HEK293 (cell line): ENCODE data around the gene TM9SF1.

Source experiments
- CTCF ChIA-PET: fragments of 350-600 bp; formaldehyde crosslinking; extraction: SDS; loops from one replicate; lab custom pipeline; 2021; ENCODE audit warnings: antibody characterized with exemption; lab: Yijun Ruan, JAX
- POLR2A ChIA-PET: fragments of 300-600 bp; formaldehyde crosslinking; extraction: SDS; loops from one replicate; lab custom pipeline; 2020; ENCODE audit warnings: antibody characterized with exemption, inconsistent platforms; lab: Yijun Ruan, JAX
- H3K27ac ChIP-seq: fragments of 200-500 bp; sonication (Bioruptor generic); 2 replicates; pipeline ENCODE4 v1.5.1; 2014; ENCODE audit warnings: low read depth, low read length, control low read depth, inconsistent platforms; ENCODE audit errors: extremely low read depth
- H3K36me3 ChIP-seq, 2 experiments: fragments of 200-500 bp in 1 of 2; sonication (Bioruptor generic) in 1 of 2; 1 replicate in 1 of 2; 2 replicates in 1 of 2; pipeline ENCODE4 v1.5.1; 2014 to 2017; ENCODE audit warnings: inconsistent platforms in 2 of 2, low read length in 2 of 2; ENCODE audit not compliant: control insufficient read depth in 2 of 2, insufficient read depth in 1 of 2
- H3K4me1 ChIP-seq: fragments of 200-500 bp; sonication (Bioruptor generic); 2 replicates; pipeline ENCODE4 v1.5.1; 2014; ENCODE audit warnings: mild to moderate bottlenecking, low read length, inconsistent platforms; ENCODE audit not compliant: control insufficient read depth, insufficient read depth
- H3K4me3 ChIP-seq: 2 replicates; pipeline ENCODE4 v1.5.1; 2011; ENCODE audit warnings: low read depth, mild to moderate bottlenecking, control low read depth, low read length, moderate library complexity
- H3K9me3 ChIP-seq: fragments of 200-500 bp; sonication (Bioruptor generic); 2 replicates; pipeline ENCODE4 v1.5.1; 2014; ENCODE audit warnings: low read depth, low read length, inconsistent platforms; ENCODE audit not compliant: control insufficient read depth, insufficient read depth
- ATF2 ChIP-seq: fragments of 450-650 bp; formaldehyde crosslinking; IDR thresholded peaks from 2 replicates; pipeline ENCODE4 v1.5.1; 2016; ENCODE audit warnings: missing biosample characterization, missing genetic modification characterization, low read depth
- HOXC10 ChIP-seq: sonication (generic); formaldehyde crosslinking; IDR thresholded peaks from 2 replicates; pipeline ENCODE4 v1.8.1; 2023; ENCODE audit warnings: mild to moderate bottlenecking, missing genetic modification reagents
- MYNN ChIP-seq: fragments of 450-650 bp; formaldehyde crosslinking; IDR thresholded peaks from 2 replicates; pipeline ENCODE4 v1.5.1; 2016; ENCODE audit warnings: missing biosample characterization, missing genetic modification characterization, borderline replicate concordance
- SALL2 ChIP-seq: fragments of 450-650 bp; formaldehyde crosslinking; IDR thresholded peaks from 2 replicates; pipeline ENCODE4 v1.5.0; 2017; ENCODE audit warnings: missing biosample characterization, mild to moderate bottlenecking, missing genetic modification characterization, borderline replicate concordance
- TCF7L2 ChIP-seq: IDR thresholded peaks from 2 replicates; pipeline ENCODE4 v1.6.1; 2011; ENCODE audit warnings: low read depth, mild to moderate bottlenecking, inconsistent platforms, low read length, moderate library complexity, borderline replicate concordance
- WT1 ChIP-seq: fragments of 450-650 bp; formaldehyde crosslinking; IDR thresholded peaks from 2 replicates; pipeline ENCODE4 v1.5.1; 2016; ENCODE audit warnings: missing biosample characterization, missing genetic modification characterization
- ZBTB21 ChIP-seq: fragments of 450-650 bp; formaldehyde crosslinking; IDR thresholded peaks from 2 replicates; pipeline ENCODE4 v1.5.1; 2017; ENCODE audit warnings: missing biosample characterization, missing genetic modification characterization
- ZBTB48 ChIP-seq: fragments of 450-650 bp; formaldehyde crosslinking; IDR thresholded peaks from 2 replicates; pipeline ENCODE4 v1.5.1; 2016; ENCODE audit warnings: missing biosample characterization, missing genetic modification characterization
- ZFHX2 ChIP-seq: fragments of 450-650 bp; formaldehyde crosslinking; conservative IDR thresholded peaks from 2 replicates; pipeline ENCODE4 v1.5.1; 2016; ENCODE audit warnings: missing biosample characterization, missing genetic modification characterization
- ZNF121 ChIP-seq: fragments of 450-650 bp; formaldehyde crosslinking; IDR thresholded peaks from 2 replicates; pipeline ENCODE4 v1.5.1; 2016; ENCODE audit warnings: missing biosample characterization, missing genetic modification characterization
- ZNF214 ChIP-seq: fragments of 450-650 bp; formaldehyde crosslinking; IDR thresholded peaks from 2 replicates; pipeline ENCODE4 v1.5.1; 2017; ENCODE audit warnings: missing biosample characterization, mild to moderate bottlenecking, missing genetic modification characterization, borderline replicate concordance
- ZNF239 ChIP-seq: fragments of 450-650 bp; formaldehyde crosslinking; IDR thresholded peaks from 2 replicates; pipeline ENCODE4 v1.5.1; 2016; ENCODE audit warnings: missing biosample characterization, missing genetic modification characterization
- ZNF292 ChIP-seq: fragments of 450-650 bp; formaldehyde crosslinking; IDR thresholded peaks from 2 replicates; pipeline ENCODE4 v1.5.1; 2016; ENCODE audit warnings: low read depth, missing biosample characterization, missing genetic modification characterization, borderline replicate concordance
- ZNF335 ChIP-seq: fragments of 450-650 bp; formaldehyde crosslinking; conservative IDR thresholded peaks from 2 replicates; pipeline ENCODE4 v1.5.1; 2016; ENCODE audit warnings: missing biosample characterization, missing genetic modification characterization
- ZNF366 ChIP-seq: fragments of 450-650 bp; formaldehyde crosslinking; conservative IDR thresholded peaks from 2 replicates; pipeline ENCODE4 v1.5.1; 2016; ENCODE audit warnings: missing biosample characterization, missing genetic modification characterization
- ZNF501 ChIP-seq: fragments of 450-650 bp; formaldehyde crosslinking; IDR thresholded peaks from 2 replicates; pipeline ENCODE4 v1.5.1; 2016; ENCODE audit warnings: missing biosample characterization, missing genetic modification characterization
- ZNF560 ChIP-seq: fragments of 450-650 bp; formaldehyde crosslinking; IDR thresholded peaks from 2 replicates; pipeline ENCODE4 v1.5.1; 2017; ENCODE audit warnings: missing biosample characterization, missing genetic modification characterization, borderline replicate concordance
- ZNF561 ChIP-seq: fragments of 450-650 bp; IDR thresholded peaks from 2 replicates; pipeline ENCODE4 v1.5.1; 2018; ENCODE audit warnings: missing biosample characterization, missing genetic modification characterization, borderline replicate concordance
- ZNF600 ChIP-seq: fragments of 450-650 bp; formaldehyde crosslinking; IDR thresholded peaks from 2 replicates; pipeline ENCODE4 v1.5.1; 2016; ENCODE audit warnings: missing biosample characterization, missing genetic modification characterization
- ZNF610 ChIP-seq: fragments of 450-650 bp; formaldehyde crosslinking; IDR thresholded peaks from 2 replicates; pipeline ENCODE4 v1.5.1; 2016; ENCODE audit warnings: missing biosample characterization, missing genetic modification characterization, borderline replicate concordance
- ZNF624 ChIP-seq: fragments of 450-650 bp; formaldehyde crosslinking; IDR thresholded peaks from 2 replicates; pipeline ENCODE4 v1.5.1; 2017; ENCODE audit warnings: missing biosample characterization, missing genetic modification characterization
- ZNF658 ChIP-seq: fragments of 450-650 bp; formaldehyde crosslinking; IDR thresholded peaks from 2 replicates; pipeline ENCODE4; 2016; ENCODE audit warnings: missing biosample characterization, missing genetic modification characterization
- ZNF664 ChIP-seq: fragments of 450-650 bp; formaldehyde crosslinking; IDR thresholded peaks from 2 replicates; pipeline ENCODE4 v1.5.1; 2016; ENCODE audit warnings: missing biosample characterization, missing genetic modification characterization
- ZNF776 ChIP-seq: fragments of 450-650 bp; formaldehyde crosslinking; IDR thresholded peaks from 2 replicates; pipeline ENCODE4 v1.5.0; 2017; ENCODE audit warnings: missing biosample characterization, missing genetic modification characterization, borderline replicate concordance
- ZSCAN30 ChIP-seq: fragments of 450-650 bp; IDR thresholded peaks from 2 replicates; pipeline ENCODE4 v1.5.1; 2018; ENCODE audit warnings: missing biosample characterization, mild to moderate bottlenecking, missing genetic modification characterization, moderate library complexity
- TF ChIP-seq, protein P1 (sequence below): fragments of 450-650 bp; formaldehyde crosslinking; IDR thresholded peaks from 2 replicates; pipeline ENCODE4 v1.5.1; 2016; ENCODE audit warnings: missing biosample characterization, missing genetic modification characterization, borderline replicate concordance
- TF ChIP-seq, protein P2 (sequence below): fragments of 450-650 bp; IDR thresholded peaks from 2 replicates; pipeline ENCODE4 v1.5.1; 2018; ENCODE audit warnings: missing biosample characterization, missing genetic modification characterization

TM9SF1 gene

DNA sequence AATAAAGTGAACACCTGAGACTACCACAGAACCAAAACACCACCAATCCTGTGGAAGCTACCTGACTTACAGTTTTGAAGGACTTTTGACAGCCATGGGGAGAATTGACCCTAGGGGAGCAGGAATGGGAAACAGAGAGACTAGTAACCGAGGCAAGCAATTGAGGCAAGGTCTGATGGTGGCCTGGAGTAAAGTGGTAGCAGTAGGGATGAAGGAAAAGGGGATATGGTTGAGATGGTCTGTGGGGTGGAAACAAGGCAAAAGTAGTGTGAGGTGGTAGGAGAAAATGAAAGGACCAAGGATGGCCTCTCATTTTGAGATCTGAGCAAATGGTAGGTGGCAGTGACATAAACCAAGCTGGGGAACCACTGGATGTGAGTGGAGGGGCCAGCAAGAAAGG is 38.4 kb downstream of the TM9SF1 start:
- Histone ChIP-seq H3K27ac (no peak overlapping the region), H3K36me3 (peaks cover 50 to 70% of the 10 kb centered on the region in 2 experiments)
- POLR2A ChIA-PET, result interaction anchor here (1.7 to 2.9 kb wide), 2 partner anchors 11 to 43 kb away, joined by 4 to 8 read pairs; partner anchors contain the start of genes DCAF11, NRL and PSME2

DNA sequence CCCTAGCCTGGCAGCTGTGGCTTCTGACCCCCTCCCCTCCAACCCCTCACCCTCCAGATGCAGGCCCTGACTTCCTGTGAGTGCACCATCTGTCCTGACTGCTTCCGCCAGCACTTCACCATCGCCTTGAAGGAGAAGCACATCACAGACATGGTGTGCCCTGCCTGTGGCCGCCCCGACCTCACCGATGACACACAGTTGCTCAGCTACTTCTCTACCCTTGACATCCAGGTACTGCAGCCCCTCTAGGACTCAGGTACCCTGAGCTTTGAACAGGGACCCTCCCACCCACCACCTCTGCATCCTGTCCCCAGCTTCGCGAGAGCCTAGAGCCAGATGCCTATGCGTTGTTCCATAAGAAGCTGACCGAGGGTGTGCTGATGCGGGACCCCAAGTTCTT is 40.1 kb downstream of the TM9SF1 start:
- Histone ChIP-seq H3K36me3 (peaks cover 50 to 80% of the 10 kb centered on the region in 2 experiments), H3K4me3 (no peak overlapping the region), H3K27ac (no peak overlapping the region), H3K4me1 (no peaks in the 10 kb centered on the region), H3K9me3 (no peaks in the 10 kb centered on the region)
- CTCF ChIA-PET, result interaction anchor here (1.7 kb wide), 1 partner anchor 97 kb away, joined by 9 read pairs; no protein-coding TSS in a partner anchor
- POLR2A ChIA-PET, result interaction anchor here (1.2 to 2.9 kb wide), 4 partner anchors 9 to 40 kb away, joined by 3 to 8 read pairs (median 5); partner anchors contain the start of genes EMC9, PSME2 and TM9SF1
- no peak for TF ChIP-seq ZNF610
- no peak for TF ChIP-seq ZFHX2 (tag by site-specific recombination)
- TF ChIP-seq ZNF366 (tag by site-specific recombination), result no peak
- TF ChIP-seq, protein P1, sequence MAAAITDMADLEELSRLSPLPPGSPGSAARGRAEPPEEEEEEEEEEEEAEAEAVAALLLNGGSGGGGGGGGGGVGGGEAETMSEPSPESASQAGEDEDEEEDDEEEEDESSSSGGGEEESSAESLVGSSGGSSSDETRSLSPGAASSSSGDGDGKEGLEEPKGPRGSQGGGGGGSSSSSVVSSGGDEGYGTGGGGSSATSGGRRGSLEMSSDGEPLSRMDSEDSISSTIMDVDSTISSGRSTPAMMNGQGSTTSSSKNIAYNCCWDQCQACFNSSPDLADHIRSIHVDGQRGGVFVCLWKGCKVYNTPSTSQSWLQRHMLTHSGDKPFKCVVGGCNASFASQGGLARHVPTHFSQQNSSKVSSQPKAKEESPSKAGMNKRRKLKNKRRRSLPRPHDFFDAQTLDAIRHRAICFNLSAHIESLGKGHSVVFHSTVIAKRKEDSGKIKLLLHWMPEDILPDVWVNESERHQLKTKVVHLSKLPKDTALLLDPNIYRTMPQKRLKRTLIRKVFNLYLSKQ, result no peak
- TF ChIP-seq ZSCAN30 (tag by site-specific recombination), result no peak
- no peak for TF ChIP-seq ZNF624 (tag by site-specific recombination)
- TF ChIP-seq ZNF121, result no peak
- TF ChIP-seq ZNF561 (tag by site-specific recombination), result no peak
- TF ChIP-seq ZNF239 (tag by site-specific recombination), result no peak
- no peak for TF ChIP-seq ATF2 (tag by site-specific recombination)
- no peak for TF ChIP-seq ZNF335
- TF ChIP-seq MYNN, result no peak
- TF ChIP-seq ZBTB21 (tag by site-specific recombination), result no peak
- TF ChIP-seq WT1 (tag by site-specific recombination), result no peak
- no peak for TF ChIP-seq TCF7L2
- TF ChIP-seq, all 188 proteins: peak for 0

More for the DNA sequence above, 38.4 kb downstream of the TM9SF1 start:
- TF ChIP-seq ZNF658 (tag by site-specific recombination), result no peak
- TF ChIP-seq ZBTB48 (tag by site-specific recombination), result no peak
- no peak for TF ChIP-seq ZNF292 (tag by site-specific recombination)
- no peak for TF ChIP-seq ZNF600 (tag by site-specific recombination)
- no peak for TF ChIP-seq SALL2 (tag by site-specific recombination)
- TF ChIP-seq ZNF214 (tag by site-specific recombination), result no peak
- no peak for TF ChIP-seq ZNF776 (tag by site-specific recombination)
- no peak for TF ChIP-seq ZNF366 (tag by site-specific recombination)
- no peak for TF ChIP-seq HOXC10 (CRISPR knock-in tag)
- TF ChIP-seq, protein P2, sequence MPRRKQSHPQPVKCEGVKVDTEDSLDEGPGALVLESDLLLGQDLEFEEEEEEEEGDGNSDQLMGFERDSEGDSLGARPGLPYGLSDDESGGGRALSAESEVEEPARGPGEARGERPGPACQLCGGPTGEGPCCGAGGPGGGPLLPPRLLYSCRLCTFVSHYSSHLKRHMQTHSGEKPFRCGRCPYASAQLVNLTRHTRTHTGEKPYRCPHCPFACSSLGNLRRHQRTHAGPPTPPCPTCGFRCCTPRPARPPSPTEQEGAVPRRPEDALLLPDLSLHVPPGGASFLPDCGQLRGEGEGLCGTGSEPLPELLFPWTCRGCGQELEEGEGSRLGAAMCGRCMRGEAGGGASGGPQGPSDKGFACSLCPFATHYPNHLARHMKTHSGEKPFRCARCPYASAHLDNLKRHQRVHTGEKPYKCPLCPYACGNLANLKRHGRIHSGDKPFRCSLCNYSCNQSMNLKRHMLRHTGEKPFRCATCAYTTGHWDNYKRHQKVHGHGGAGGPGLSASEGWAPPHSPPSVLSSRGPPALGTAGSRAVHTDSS (tag by site-specific recombination), result no peak
- TF ChIP-seq ZNF560 (tag by site-specific recombination), result no peak
- TF ChIP-seq ZNF501 (tag by site-specific recombination), result no peak
- TF ChIP-seq ZNF664, result no peak
- CTCF ChIA-PET, result no interaction called here
- Histone ChIP-seq H3K9me3 (no peaks in the 10 kb centered on the region), H3K4me1 (peaks cover 5% of the 10 kb centered on the region), H3K4me3 (no peak overlapping the region)
